GM18909 (cell line): Measurements from ENCODE around the gene CDK4.

ENCODE experiments used
- ATAC-seq: cut with Tn5 transposase; IDR thresholded peaks from one replicate; pipeline ENCODE4 v1.9.1; 2021; ENCODE audit warnings: mild to moderate bottlenecking; ENCODE audit not compliant: unreplicated experiment, poor library complexity

CDK4 gene

GRCh38 chr12:57772429-57773322 is 20.6 kb upstream of the CDK4 start, which contains the start of gene EEF1AKMT3:
EEF1AKMT3 (plus strand) TSS chr12:57772614; CDS start chr12:57772725, 111 bp downstream.
- peak; percentile 17 for ATAC-seq

- peak; percentile 85 for ATAC-seq
Observed at GRCh38 chr12:57771873-57772428, 19.8 kb upstream of the CDK4 start, which contains the start of gene METTL1. METTL1 (minus strand) TSS chr12:57772105; CDS start chr12:57772083, 22 bp downstream.

GRCh38 chr12:57771236-57771872 is 19.2 kb upstream of the CDK4 start:
- peak; percentile 77 for ATAC-seq

GRCh38 chr12:57770734-57771133 is 18.6 kb upstream of the CDK4 start:
- ATAC-seq, result no peak

GRCh38 chr12:57769594-57769993 is 17.5 kb upstream of the CDK4 start:
- ATAC-seq, result no peak

- no peak for ATAC-seq
Observed at GRCh38 chr12:57767876-57768275, 15.8 kb upstream of the CDK4 start.

- ATAC-seq, result no peak
Observed at GRCh38 chr12:57767305-57767698, 15.2 kb upstream of the CDK4 start.

- no peak for ATAC-seq
Observed at GRCh38 chr12:57766464-57767304, 14.6 kb upstream of the CDK4 start, which contains the start of gene CYP27B1. CYP27B1 (minus strand) TSS chr12:57767078; CDS start chr12:57767041, 37 bp downstream.

- ATAC-seq, result peak; percentile 21
Observed at GRCh38 chr12:57765698-57766463, 13.8 kb upstream of the CDK4 start.

- peak; percentile 61 for ATAC-seq
Observed at GRCh38 chr12:57765003-57765697, 13.0 kb upstream of the CDK4 start.

- ATAC-seq, result no peak
Observed at GRCh38 chr12:57764662-57765002, 12.5 kb upstream of the CDK4 start.

- ATAC-seq, result no peak
Observed at GRCh38 chr12:57763881-57764661, 12.0 kb upstream of the CDK4 start.

GRCh38 chr12:57762463-57762862 is 10.4 kb upstream of the CDK4 start:
- no peak for ATAC-seq

- ATAC-seq, result no peak
Observed at GRCh38 chr12:57761391-57761998, 9.4 kb upstream of the CDK4 start.

GRCh38 chr12:57760347-57760982 is 8.4 kb upstream of the CDK4 start:
- no peak for ATAC-seq

- ATAC-seq, result no peak
Observed at GRCh38 chr12:57759360-57759980, 7.4 kb upstream of the CDK4 start.
